B cell (primary cell): ENCODE results near the gene RNF212B. TPM values are rescaled to one million over a fixed set of nuclear protein-coding genes. Genes with fewer than 3 reads are reported as not detected.

Experiments used
- ATAC-seq: fragments of 200-7000 bp; cut with Tn5 transposase; one replicate; pipeline ENCODE4 v1.10.0; 2021; ENCODE audit warnings: low read depth, mild to moderate bottlenecking, moderate number of reproducible peaks, moderate library complexity
- CTCF ChIA-PET: fragments of 350-600 bp; sonication (Branson Sonifier 250); formaldehyde crosslinking; loops from one replicate; lab custom pipeline; 2021; ENCODE audit warnings: antibody characterized with exemption, inconsistent platforms; lab: Charles Lee
- POLR2A ChIA-PET: fragments of 350-600 bp; sonication (Branson Sonifier 250); formaldehyde crosslinking; loops from one replicate; lab custom pipeline; 2021; ENCODE audit warnings: antibody characterized with exemption; lab: Charles Lee
- DNase-seq: peaks from one replicate; pipeline ENCODE4 v3.0.0; 2013
- H2AFZ ChIP-seq: 2 replicates; pipeline ENCODE4 v1.6.1; 2012; ENCODE audit warnings: mild to moderate bottlenecking, low read depth, low read length; ENCODE audit not compliant: insufficient read depth, poor library complexity, severe bottlenecking
- H3K27ac ChIP-seq, 2 donors: 1 replicate in 1 of 2; 2 replicates in 1 of 2; pipeline ENCODE4 v1.5.1; 2012 to 2013; ENCODE audit warnings: low read length in 2 of 2, mild to moderate bottlenecking in 2 of 2, moderate library complexity in 1 of 2
- H3K27me3 ChIP-seq, 4 experiments: fragments of 200-600 bp in 1 of 4; sonication (generic) in 1 of 4; replicated peaks in 1 of 4; 1 replicate in 2 of 4; 2 replicates in 2 of 4; pipeline versions ENCODE4 v1.6.1 to v1.7.0; 2013 to 2016; ENCODE audit warnings: low read length in 3 of 4, mild to moderate bottlenecking in 2 of 4, mixed read lengths in 1 of 4, moderate library complexity in 1 of 4; ENCODE audit not compliant: insufficient read depth in 4 of 4, control insufficient read depth in 3 of 4; ENCODE audit errors: control extremely low read depth in 1 of 4
- H3K36me3 ChIP-seq, 2 experiments: replicated peaks in 1 of 2; 1 replicate in 1 of 2; 2 replicates in 1 of 2; pipeline versions ENCODE4 v1.6.1 to v1.7.1; 2013; ENCODE audit warnings: low read length in 1 of 2; ENCODE audit not compliant: insufficient read depth in 2 of 2, control insufficient read depth in 1 of 2; ENCODE audit errors: control extremely low read depth in 1 of 2, extremely low read depth in 1 of 2
- H3K4me1 ChIP-seq, 2 donors: fragments of 200-600 bp in 1 of 2; sonication (generic) in 1 of 2; 1 replicate in 1 of 2; 2 replicates in 1 of 2; pipeline versions ENCODE4 v1.5.1 to v1.6.1; 2013 to 2017; ENCODE audit warnings: low read length in 2 of 2; ENCODE audit not compliant: control insufficient read depth in 2 of 2, insufficient read depth in 2 of 2
- H3K4me2 ChIP-seq: replicated peaks from 2 replicates; pipeline ENCODE3; 2012; ENCODE audit warnings: mild to moderate bottlenecking, low read depth, low read length; ENCODE audit not compliant: poor library complexity, severe bottlenecking
- H3K4me3 ChIP-seq, 5 experiments: fragments of 200-600 bp in 1 of 5; sonication (generic) in 1 of 5; 1 replicate in 3 of 5; 2 replicates in 2 of 5; pipeline versions ENCODE4 v1.5.1 to v1.7.0; 2011 to 2016; ENCODE audit warnings: low read length in 4 of 5, mild to moderate bottlenecking in 4 of 5, low read depth in 2 of 5, control low read depth in 1 of 5, moderate library complexity in 1 of 5; ENCODE audit not compliant: insufficient read depth in 1 of 5; ENCODE audit errors: control extremely low read depth in 1 of 5, extremely low read depth in 1 of 5
- H3K79me2 ChIP-seq: fragments of 200-600 bp; sonication (generic); one replicate; pipeline ENCODE4 v1.6.0; 2016; ENCODE audit warnings: low read length; ENCODE audit not compliant: control insufficient read depth, insufficient read depth
- H3K9ac ChIP-seq: fragments of 200-600 bp; sonication (generic); 2 replicates; pipeline ENCODE4 v1.6.1; 2017; ENCODE audit warnings: mild to moderate bottlenecking, low read length, moderate library complexity
- H3K9me3 ChIP-seq, 3 donors: one replicate each; pipeline versions ENCODE4 v1.6.1 to v1.7.1; 2013; ENCODE audit warnings: low read length in 2 of 3; ENCODE audit not compliant: control insufficient read depth in 2 of 3, insufficient read depth in 1 of 3; ENCODE audit errors: control extremely low read depth in 1 of 3
- H4K20me1 ChIP-seq: 2 replicates; pipeline ENCODE4 v1.6.0; 2012; ENCODE audit warnings: mild to moderate bottlenecking, low read length; ENCODE audit not compliant: insufficient read depth, control insufficient read depth, poor library complexity, severe bottlenecking
- H3K27ac Mint-ChIP-seq: one replicate; pipeline ENCODE4 v1.8.0; 2021; ENCODE audit warnings: mixed read lengths
- H3K27me3 Mint-ChIP-seq: one replicate; pipeline ENCODE4 v1.8.0; 2021; ENCODE audit warnings: mixed read lengths
- H3K4me1 Mint-ChIP-seq: one replicate; pipeline ENCODE4 v1.8.0; 2021; ENCODE audit warnings: mixed read lengths
- H3K4me3 Mint-ChIP-seq: one replicate; pipeline ENCODE4 v1.8.0; 2021; ENCODE audit warnings: mixed read lengths
- H3K9me3 Mint-ChIP-seq: one replicate; pipeline ENCODE4 v1.8.0; 2022; ENCODE audit warnings: mixed read lengths; ENCODE audit not compliant: insufficient read depth
- EZH2 ChIP-seq: IDR thresholded peaks from 2 replicates; pipeline ENCODE4 v1.6.1; 2012; ENCODE audit warnings: borderline replicate concordance, low read depth, mild to moderate bottlenecking, moderate library complexity, low read length; ENCODE audit not compliant: insufficient read depth, poor library complexity, severe bottlenecking
- WGBS: methylation state at CpG from one replicate; pipeline ENCODE4 v1.1.5; 2013; ENCODE audit warnings: missing lambda C conversion rate; ENCODE audit not compliant: insufficient coverage; 5-methylcytosine and 5-hydroxymethylcytosine counted together
- intact Hi-C: fragments of 100-400 bp; cut with micrococcal nuclease; formaldehyde crosslinking; loops from one replicate; pipeline ENCODE4 v1.10.0; 2022
- polyA plus RNA-seq: library from polyadenylated mRNA; depleted of rRNA; stranded (reverse); fragments of >200 nt; gene quantifications from 2 replicates; pipeline ENCODE4 v1.2.3, GENCODE V29; 2012
- total RNA-seq, 2 donors: library from RNA; stranded (reverse); fragments of 120-200 nt in 1 of 2; gene quantifications; 1 replicate in 1 of 2; 2 replicates in 1 of 2; pipeline versions ENCODE4 v1.2.3 to v1.2.4, GENCODE V29; 2013 to 2022
- TF ChIP-seq, protein P1 (sequence below): fragments of 200-600 bp; IDR thresholded peaks from one replicate; pipeline ENCODE4 v1.8.0; 2022; ENCODE audit warnings: antibody characterized with exemption, mild to moderate bottlenecking

The RNF212B gene
- total and polyA plus RNA-seq, 2 donors (not counting 1 experiment from before 2014, with no cell fraction given): not detected

DNA sequence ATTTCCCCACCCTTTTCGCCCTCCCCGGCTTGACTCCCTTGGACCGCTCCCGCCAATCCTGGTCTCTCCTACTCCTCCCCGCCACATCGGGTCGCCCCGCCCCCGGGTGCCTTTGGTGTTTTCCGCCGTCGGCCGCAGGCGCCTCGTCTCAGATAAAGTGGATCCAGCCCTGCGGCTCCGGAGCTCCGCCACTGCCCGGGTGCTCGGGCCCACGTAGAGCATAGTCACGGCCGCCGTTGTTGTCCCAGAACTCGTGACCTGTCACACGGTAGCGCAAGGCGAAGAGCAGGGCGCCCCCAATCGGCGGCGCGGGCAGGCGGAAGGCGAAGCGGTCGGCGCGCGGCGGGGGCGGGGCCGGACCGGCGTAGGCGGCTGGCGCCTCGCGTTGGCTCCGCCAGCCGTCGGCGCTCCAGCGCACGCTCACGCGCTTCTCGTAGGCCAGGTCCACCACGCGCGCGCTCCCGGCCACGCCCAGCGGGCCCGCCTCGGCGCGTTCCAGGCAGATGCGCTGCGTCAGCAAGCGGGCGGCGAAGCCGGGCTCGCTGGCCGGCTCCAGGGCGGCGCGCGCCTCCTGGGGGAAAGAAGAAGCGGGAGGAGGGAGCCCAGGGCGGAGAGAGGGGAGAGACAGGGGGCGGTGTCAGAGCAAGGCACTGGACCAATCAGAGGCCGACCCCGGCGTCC, 63.7 kb downstream of the RNF212B start:
- peak overlapping the region in 4 of 5 experiments; percentile 72 to 86 (median 82) for H3K4me3 ChIP-seq
- H4K20me1 ChIP-seq: no peaks in the 10 kb centered on the region
- under 1% methylated on average over 84 of the region's 87 CpGs for WGBS
- CTCF ChIA-PET: interaction anchor here (1.2 to 8.6 kb wide), 9 partner anchors 15 to 244 kb away, joined by 3 to 56 read pairs (median 6); partner anchors contain the start of genes ACIN1, C14orf119, CDH24 and HOMEZ
- Mint-ChIP-seq H3K27me3 (no peaks in the 10 kb centered on the region), H3K4me1 (peaks cover 34% of the 10 kb centered on the region), H3K9me3 (no peaks in the 10 kb centered on the region), H3K4me3 (peak overlapping the region; percentile 98), H3K27ac (peak overlapping the region; percentile 95)
- TF ChIP-seq EZH2: no peak
- TF ChIP-seq, protein P1, sequence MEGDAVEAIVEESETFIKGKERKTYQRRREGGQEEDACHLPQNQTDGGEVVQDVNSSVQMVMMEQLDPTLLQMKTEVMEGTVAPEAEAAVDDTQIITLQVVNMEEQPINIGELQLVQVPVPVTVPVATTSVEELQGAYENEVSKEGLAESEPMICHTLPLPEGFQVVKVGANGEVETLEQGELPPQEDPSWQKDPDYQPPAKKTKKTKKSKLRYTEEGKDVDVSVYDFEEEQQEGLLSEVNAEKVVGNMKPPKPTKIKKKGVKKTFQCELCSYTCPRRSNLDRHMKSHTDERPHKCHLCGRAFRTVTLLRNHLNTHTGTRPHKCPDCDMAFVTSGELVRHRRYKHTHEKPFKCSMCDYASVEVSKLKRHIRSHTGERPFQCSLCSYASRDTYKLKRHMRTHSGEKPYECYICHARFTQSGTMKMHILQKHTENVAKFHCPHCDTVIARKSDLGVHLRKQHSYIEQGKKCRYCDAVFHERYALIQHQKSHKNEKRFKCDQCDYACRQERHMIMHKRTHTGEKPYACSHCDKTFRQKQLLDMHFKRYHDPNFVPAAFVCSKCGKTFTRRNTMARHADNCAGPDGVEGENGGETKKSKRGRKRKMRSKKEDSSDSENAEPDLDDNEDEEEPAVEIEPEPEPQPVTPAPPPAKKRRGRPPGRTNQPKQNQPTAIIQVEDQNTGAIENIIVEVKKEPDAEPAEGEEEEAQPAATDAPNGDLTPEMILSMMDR: peak; percentile 81
- H3K36me3 ChIP-seq: peaks cover 0 to 14% of the 10 kb centered on the region in 2 experiments
- H3K27ac ChIP-seq: peak overlapping the region; percentile 95 to 96
- DNase-seq: peak; percentile 100
- peak overlapping the region; percentile 98 for H3K4me2 ChIP-seq
- no peaks in the 10 kb centered on the region for H3K27me3 ChIP-seq
- POLR2A ChIA-PET: interaction anchor here (0.5 to 5.0 kb wide), 5 partner anchors 15 to 206 kb away, joined by 4 to 84 read pairs (median 11); partner anchors contain the start of genes ACIN1, C14orf119, HOMEZ and PABPN1
- peaks cover 24 to 26% of the 10 kb centered on the region in 2 donors for H3K4me1 ChIP-seq
- peak; percentile 75 for ATAC-seq
- H3K9me3 ChIP-seq: no peaks in the 10 kb centered on the region
- intact Hi-C loops: loop anchor here (1.0 to 10.0 kb wide), 14 partner anchors 15 to 1919 kb away; partner anchors contain the start of genes ACIN1, C14orf119, HOMEZ and MDP1
- peaks cover 6% of the 10 kb centered on the region for H3K79me2 ChIP-seq
- peak overlapping the region; percentile 92 for H2AFZ ChIP-seq
- H3K9ac ChIP-seq: peak overlapping the region; percentile 90
